NB4 (cell line): Measurements from ENCODE around the gene PTPN23.

Experiments
- MYC ChIP-seq: IDR thresholded peaks from 2 replicates; pipeline ENCODE4 v1.6.1; 2011; ENCODE audit warnings: low read depth, low read length
- POLR2A ChIP-seq: IDR thresholded peaks from 2 replicates; pipeline ENCODE4 v1.6.1; 2011; ENCODE audit warnings: mild to moderate bottlenecking; ENCODE audit not compliant: insufficient read length; ENCODE audit errors: extremely low read depth
- TF ChIP-seq, protein P1 (sequence below): IDR thresholded peaks from one replicate; pipeline ENCODE4 v1.5.1; 2012; ENCODE audit warnings: low read depth, low read length

DNA sequence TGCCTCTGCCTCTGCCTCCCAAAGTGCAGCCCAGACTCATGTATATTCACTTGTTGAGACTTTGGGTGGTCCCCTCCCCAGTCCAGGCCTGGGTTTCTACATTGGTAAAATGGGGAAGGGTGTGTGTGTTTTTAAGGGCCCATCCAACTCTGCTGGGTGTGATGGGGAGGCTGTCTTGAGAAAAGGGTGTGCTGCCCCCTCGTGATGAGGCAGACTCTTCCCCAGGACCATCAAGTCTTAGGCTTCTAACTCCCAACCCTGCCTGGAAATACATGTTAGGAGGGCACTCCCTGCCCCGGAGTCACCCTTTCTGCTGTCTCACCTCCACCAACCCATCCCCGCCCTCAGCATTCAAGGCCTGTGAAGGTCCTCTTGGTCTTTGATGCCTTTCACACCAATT is 4.4 kb upstream of the PTPN23 start:
- TF ChIP-seq MYC (no peak), POLR2A (no peak)
- TF ChIP-seq, protein P1, sequence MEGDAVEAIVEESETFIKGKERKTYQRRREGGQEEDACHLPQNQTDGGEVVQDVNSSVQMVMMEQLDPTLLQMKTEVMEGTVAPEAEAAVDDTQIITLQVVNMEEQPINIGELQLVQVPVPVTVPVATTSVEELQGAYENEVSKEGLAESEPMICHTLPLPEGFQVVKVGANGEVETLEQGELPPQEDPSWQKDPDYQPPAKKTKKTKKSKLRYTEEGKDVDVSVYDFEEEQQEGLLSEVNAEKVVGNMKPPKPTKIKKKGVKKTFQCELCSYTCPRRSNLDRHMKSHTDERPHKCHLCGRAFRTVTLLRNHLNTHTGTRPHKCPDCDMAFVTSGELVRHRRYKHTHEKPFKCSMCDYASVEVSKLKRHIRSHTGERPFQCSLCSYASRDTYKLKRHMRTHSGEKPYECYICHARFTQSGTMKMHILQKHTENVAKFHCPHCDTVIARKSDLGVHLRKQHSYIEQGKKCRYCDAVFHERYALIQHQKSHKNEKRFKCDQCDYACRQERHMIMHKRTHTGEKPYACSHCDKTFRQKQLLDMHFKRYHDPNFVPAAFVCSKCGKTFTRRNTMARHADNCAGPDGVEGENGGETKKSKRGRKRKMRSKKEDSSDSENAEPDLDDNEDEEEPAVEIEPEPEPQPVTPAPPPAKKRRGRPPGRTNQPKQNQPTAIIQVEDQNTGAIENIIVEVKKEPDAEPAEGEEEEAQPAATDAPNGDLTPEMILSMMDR: no peak
